ENCODE data around the gene C1QTNF1.

C1QTNF1 gene

GRCh38 chr17:79095345-79096055 is 71.5 kb downstream of the C1QTNF1 start:
- ChIA-PET POLR2A (no interaction called here), CTCF (interaction anchor here (0.8 to 1.3 kb wide), 2 partner anchors 13 to 297 kb away, joined by 3 to 5 read pairs; no protein-coding TSS in a partner anchor)
- TF ChIP-seq CTCF (IDR thresholded peaks at IDR 0.05; ENCODE audit: control extremely low read depth, extremely low read depth, low read depth, missing control alignments): no peak
- no peak for DNase-seq (ENCODE audit: extremely low spot score)

DNA sequence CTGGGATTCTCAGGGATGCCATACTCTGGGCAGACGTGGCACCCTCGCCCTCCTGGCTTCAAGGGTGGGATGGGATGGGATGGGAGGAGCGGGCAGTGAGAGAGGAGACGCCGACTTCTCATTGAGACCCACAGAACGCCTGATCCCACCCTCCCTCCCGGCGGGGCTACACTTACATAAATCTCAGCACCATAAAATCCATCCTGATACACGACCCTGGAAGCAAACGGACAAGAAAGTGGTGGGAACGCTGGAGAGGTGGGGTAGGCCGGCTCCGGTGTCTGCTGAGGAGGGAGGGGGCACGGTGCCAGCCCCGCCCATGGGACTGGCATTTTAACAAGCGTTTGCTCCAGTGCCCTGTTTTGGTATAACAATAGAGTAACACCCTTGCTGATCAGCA is 72.5 kb downstream of the C1QTNF1 start:
- TF ChIP-seq CTCF (IDR thresholded peaks at IDR 0.05; ENCODE audit: control extremely low read depth, extremely low read depth, low read depth, missing control alignments): no peak
- ChIA-PET CTCF (no interaction called here), POLR2A (no interaction called here)
- DNase-seq (ENCODE audit: extremely low spot score): no peak

- POLR2A ChIA-PET: no interaction called here
- CTCF ChIA-PET: no interaction called here
- TF ChIP-seq CTCF (IDR thresholded peaks at IDR 0.05; ENCODE audit: control extremely low read depth, extremely low read depth, low read depth, missing control alignments): no peak
- no peak for DNase-seq (ENCODE audit: extremely low spot score)
These were observed 73.5 kb downstream of the C1QTNF1 start for GRCh38 chr17:79097226-79098055.

- POLR2A ChIA-PET: no interaction called here
- TF ChIP-seq CTCF (IDR thresholded peaks at IDR 0.05; ENCODE audit: control extremely low read depth, extremely low read depth, low read depth, missing control alignments): no peak
- CTCF ChIA-PET: no interaction called here
- no peak for DNase-seq (ENCODE audit: extremely low spot score)
These were observed 74.4 kb downstream of the C1QTNF1 start for GRCh38 chr17:79098282-79098867.
